IMR-90 (cell line): ENCODE measurements around the gene USP54.

Experiments
- NFE2L2 ChIP-seq: fragments of 150-350 bp; IDR thresholded peaks from 2 replicates; pipeline ENCODE4 v1.6.1; 2016; ENCODE audit warnings: low read depth, mild to moderate bottlenecking, low read length
- POLR2A ChIP-seq: IDR thresholded peaks from 2 replicates; pipeline ENCODE4 v1.6.1; 2012; ENCODE audit warnings: mild to moderate bottlenecking, low read depth, low read length

DNA sequence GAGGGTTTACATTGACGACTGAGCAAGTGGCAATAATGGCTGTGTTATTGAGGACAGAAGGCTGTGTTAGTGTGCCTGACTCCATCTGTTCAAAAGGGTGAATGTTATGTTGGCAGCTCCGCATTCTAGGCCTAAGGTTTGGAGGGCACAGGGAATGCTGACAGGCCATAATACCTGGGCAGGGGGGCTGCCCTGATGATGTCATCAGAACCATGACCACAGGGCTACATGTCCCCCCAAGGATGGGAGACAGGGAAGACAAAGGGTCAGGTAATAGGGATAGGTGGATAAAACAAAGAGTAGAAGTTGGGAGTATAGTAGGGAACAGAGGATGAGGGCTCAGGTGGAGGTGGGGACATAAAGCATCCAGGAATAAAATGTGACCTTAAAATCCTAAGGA, 93.5 kb downstream of the USP54 start:
- no peak for TF ChIP-seq POLR2A
- TF ChIP-seq NFE2L2: no peak
